Stimulated activated CD8-positive, alpha-beta memory T cell treated with anti-CD3 and anti-CD28 coated beads, Interleukin-12 subunit alpha, Interleukin-12 subunit beta, amount 100 ng/mL, for 4 hours (primary cell): ENCODE measurements around the gene ARHGEF28.

Experiments used
- DNase-seq: peaks from one replicate; pipeline ENCODE4 v3.0.0-alpha.2; 2020; ENCODE audit warnings: low read depth

ARHGEF28 gene

DNA sequence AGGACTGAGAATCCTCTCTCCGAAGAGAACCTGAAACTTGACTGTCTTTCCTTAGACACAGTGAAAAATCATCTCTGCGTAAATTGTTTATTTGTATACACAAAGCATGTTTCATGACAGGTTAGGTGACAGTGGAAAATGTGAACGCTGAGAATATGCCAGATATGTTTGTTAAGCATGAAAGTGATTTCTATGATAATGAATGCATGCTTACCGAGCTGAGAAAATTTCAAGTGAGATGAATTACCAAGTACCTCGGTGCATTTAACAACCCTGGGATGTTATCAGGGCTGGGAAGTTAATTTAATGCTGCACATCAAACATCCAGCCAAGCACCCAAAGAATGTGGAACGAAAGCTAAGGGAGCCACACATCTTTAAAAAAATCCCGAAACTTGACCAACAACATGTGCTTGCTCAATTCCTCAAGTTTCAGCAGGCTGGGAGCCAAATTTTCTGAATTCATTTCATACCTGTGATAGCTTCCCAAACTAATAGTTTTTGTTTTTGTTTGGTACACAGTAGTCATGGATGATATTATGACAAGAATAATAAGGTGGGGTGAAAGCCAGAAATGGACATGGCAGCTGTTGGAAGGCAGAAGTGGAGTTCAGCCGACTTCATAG is 336.9 kb downstream of the ARHGEF28 start:
- DNase-seq: no peak

GRCh38 chr5:73964352-73964865 is 338.4 kb downstream of the ARHGEF28 start:
- DNase-seq: no peak

DNA sequence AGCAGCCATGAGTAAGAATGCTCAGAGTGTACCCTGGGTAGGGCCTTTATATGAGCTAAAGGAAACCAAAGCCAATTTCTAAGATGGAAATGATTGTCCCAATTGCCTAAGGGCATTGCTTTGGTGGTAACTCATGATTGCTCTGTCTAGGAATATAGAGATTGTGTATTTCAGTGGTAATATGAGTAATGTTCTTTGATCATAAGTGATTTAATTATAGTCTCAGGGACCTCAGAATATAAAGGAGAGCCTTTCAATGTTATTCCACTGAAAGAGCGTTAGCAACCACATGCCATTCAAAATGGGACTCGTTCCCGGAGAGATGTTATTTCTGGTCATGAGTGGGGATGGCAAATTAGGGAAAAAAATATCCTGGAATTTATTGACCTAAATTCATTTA is 340.5 kb downstream of the ARHGEF28 start:
- no peak for DNase-seq

DNA sequence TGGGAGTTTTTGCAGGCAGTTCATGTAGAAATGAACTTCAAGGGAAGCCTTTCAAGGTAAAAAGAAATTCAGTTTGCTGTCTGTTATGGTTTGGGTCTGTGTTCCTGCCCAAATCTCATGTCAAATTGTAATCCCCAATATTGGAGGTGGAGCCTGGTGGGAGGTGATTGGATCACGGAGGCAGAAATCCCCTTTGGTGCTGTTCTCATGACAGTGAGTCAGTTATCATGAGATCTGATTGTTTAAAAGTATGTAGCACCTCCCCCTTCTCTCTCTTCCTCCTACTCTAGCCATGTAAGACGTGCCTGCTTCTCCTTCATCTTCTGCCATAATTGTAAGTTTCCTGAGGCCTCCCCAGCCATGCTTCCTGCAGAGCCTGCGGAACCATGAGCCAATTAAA is 341.4 kb downstream of the ARHGEF28 start:
- no peak for DNase-seq

DNA sequence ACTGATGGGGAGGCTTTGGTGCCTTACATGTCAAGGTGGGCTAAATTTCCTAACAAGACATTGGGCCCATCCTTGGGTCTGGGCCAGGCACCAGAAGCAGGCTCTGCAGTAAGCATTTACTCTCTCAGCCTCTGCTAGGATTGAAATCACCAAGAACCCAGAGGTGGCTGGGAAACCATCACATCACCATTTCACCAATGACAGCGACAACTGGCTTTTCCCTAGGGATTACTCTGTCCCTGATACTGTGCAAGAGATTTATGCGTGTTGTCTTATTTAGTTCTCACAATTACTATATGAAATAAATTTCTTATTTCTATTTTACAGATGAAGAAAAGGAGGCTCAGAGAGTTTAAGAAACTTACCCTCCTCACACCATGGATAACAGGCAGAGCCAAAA is 342.2 kb downstream of the ARHGEF28 start:
- DNase-seq: no peak

DNA sequence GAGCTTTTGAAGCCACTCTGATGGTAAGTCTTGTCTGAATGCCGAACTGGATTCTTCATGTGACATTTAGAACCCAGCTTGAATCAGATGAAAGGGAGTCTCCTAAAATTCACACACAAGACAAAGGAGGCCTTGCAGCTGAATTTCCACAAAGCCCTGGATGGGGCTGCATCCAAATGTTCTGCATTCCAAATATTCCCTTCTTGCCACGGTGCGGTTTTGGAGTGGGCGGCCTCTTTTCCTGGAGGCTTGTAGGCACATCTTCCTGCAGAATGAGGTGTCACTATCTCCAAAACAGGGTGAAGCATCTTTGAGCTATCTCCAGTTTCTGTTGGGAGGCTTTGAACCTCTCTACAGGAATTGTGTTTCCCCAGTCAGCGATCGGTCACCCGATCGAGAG is 342.7 kb downstream of the ARHGEF28 start:
- DNase-seq: no peak

DNA sequence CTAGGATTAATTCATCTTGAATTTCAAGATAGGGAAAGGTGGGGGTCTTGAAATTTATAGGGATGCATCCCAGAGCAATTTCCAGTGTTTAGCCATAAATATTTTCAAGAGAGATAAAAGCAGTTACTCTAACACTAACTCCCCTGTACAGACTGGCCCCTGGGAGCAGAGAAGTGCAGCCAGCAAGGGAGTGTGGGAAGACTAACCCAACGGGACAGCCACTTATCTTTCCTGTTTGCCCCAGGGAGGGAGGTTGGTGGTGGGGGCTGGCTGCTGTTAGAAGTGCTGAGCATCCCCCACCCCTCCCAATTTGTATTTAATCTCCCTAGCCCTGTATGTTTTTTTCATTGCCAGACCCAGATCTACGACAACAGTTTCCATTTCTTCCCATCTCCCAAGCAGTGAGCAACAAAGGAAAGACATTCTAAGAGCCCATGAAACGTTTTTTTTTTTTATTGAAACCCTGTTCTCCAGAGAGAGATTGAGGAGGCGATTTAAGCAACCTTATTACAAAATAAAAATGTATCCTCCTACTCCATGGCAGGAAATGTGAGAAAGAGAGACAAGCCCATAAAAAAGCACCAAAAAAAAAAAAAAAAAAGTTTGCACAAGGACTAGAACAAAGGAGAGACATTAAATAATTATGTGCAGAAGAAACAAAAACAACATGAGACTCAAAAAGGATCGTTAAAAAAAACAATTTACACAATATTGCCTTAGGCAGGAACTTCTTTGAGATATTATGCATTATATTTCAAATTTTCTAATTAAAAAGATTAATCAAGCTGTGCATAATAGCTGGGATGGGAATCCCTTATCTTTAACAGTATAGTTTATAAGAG is 343.4 kb downstream of the ARHGEF28 start:
- no peak for DNase-seq

GRCh38 chr5:73971326-73971725 is 345.3 kb downstream of the ARHGEF28 start:
- no peak for DNase-seq

GRCh38 chr5:73973135-73973534 is 347.1 kb downstream of the ARHGEF28 start:
- DNase-seq: no peak

- no peak for DNase-seq
Observed at GRCh38 chr5:73974871-73975360, 348.9 kb downstream of the ARHGEF28 start.

- no peak for DNase-seq
Observed at GRCh38 chr5:73975845-73976244, 349.8 kb downstream of the ARHGEF28 start.

DNA sequence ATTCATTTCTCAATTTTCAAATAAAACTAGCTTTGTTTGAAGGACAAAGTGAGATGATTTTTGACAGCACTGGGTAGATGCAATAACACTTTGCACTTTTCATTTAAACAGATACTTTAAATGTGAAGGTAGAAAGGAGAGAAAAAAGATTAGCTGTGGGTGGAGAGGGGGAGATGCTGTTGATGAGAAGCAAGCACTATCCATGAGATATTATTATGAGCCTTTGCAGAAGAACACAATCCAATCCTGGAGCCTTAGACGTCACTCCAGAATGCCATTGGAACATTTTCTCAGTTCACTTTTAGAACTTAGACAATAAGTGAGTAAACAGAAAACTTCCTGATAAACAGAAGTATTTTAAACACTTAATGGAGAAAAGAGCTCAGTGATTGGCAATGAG is 351.1 kb downstream of the ARHGEF28 start:
- no peak for DNase-seq

DNA sequence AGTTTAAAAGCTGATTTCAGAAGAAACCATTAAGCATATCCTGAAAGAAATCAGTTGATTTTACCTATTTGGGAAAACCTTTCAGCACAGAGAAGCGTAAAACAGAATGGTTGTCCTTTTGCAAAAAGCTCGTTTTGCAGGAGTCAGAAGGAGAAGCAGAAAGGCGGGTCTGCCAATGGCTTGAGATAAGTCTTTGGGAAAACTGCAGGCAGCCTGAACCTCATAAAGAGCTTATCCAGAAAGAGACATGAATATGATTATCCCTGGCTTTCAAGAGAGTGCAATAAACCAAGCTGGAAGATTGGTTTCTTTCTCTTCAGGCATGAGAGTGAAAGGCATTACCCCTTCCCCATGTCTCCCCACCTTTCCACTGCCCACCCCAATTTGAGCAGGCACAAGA is 353.3 kb downstream of the ARHGEF28 start:
- DNase-seq: no peak

DNA sequence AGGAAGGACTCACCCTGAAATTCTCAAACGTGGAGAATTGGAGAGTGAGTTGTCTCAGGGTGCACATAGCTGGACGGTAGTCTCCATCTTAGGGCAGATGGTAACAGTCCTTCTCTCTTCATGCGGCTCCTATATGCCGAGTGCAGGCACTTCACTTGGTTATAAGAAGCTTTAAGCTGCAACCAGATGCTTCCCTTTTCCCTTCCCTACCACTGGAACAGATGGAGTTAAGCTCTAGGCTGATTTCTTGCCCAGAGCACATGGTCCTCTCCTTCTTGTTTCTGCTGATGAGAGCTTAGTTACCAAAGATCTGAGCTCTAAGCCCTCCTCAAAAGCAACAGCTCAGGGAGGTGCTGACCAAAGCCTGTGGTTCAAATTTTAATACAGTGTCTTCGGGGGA is 355.7 kb downstream of the ARHGEF28 start:
- no peak for DNase-seq

DNA sequence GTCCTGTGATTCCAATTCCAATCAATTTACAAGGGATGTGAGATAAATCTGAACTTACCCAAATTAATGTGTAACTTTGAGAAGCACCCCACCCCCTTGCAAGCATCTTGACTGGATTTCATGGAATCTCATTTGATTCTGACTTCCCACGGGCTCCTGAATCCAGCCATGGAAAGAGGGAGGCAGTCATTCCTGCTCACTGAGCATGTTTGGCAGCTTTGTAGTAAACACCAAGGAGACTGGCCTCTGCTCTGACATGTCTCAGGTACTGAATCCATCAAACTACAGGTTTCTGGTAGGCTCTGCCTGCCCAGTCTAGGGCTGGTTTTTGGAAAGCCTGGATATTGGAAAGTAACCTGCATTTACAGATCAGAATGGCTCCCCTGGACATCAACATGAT is 357.6 kb downstream of the ARHGEF28 start:
- no peak for DNase-seq

- DNase-seq: no peak
Observed at GRCh38 chr5:73985145-73985544, 359.1 kb downstream of the ARHGEF28 start.

GRCh38 chr5:73986729-73987128 is 360.7 kb downstream of the ARHGEF28 start:
- no peak for DNase-seq

DNA sequence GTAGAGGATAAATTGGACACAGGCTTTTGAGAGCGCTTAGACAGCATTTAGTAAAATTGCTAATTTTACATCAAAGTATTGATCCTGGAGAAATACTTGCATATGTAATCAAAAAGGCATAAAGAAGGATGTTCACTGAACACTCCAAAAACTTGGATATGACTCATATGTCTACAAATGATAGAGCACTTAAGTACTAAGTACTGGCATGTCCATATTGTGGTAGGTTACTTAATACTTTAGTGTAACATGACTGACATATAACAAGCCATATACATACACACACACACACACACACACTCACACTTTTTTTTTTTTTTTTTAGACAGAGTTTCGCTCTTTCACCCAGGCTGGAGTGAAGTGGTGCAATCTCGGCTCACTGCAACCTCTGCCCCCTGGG is 361.9 kb downstream of the ARHGEF28 start:
- no peak for DNase-seq

DNA sequence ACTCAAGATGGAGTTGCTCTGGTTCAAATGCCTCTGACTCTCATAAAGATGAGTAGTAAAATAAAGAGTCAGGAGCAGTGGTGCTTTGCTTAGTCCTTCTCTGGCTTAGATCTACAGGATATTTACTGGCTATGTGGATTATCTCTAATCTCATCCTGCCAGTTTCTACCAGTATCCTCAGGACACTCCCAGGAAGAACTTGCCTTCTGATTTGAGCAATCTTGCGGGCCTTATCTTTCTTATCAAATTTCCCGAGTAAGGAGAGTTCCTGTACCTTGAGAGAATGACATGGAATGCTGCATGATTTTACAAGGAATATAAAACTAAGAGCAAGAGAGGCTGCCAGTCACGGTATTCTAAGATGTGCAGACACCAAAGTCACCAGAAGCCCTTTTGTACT is 364.0 kb downstream of the ARHGEF28 start:
- no peak for DNase-seq
